ENCODE results near the gene PLSCR3.
"Not testable (repeated sequence)": the region's sequence is repeated elsewhere in the genome, so short reads cannot be mapped to it uniquely, and the experiment has no call there.

The PLSCR3 gene

DNA sequence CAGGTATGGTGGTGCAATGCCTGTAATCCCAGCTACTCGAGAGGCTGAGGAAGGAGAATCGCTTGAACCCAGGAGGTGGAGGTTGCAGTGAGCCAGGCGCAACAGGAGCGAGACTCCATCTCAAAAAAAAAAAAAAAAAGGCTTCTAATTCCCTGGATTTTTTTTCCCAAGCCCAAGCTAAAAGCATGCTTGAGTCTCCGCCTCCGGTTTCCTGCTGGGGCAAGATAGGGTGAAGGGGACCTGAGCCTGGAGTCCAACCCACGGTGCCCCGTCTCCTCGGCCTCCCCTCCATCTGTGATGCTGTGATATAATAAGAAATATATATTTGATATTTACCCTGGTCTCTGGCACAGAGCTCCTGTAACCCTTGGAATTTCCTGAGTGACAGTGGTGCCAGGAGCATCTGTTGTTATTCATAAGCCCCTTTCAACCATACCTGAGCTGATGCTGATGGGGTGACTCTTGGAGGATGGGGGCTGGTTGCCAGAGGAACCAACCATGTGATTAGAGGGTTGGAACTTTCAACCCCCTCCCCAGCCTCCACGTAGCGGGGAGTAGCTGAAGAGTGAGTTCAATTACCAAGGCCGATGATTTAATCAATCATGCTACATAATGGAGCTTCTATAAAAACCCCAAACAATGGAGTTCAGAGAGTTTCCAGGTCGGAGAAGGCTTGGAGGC lies 26.3 kb downstream of the PLSCR3 start:
- no peaks in the 10 kb centered on the region for H3K36me3 ChIP-seq (ENCODE audit: insufficient read depth, low read length)
- H3K9ac ChIP-seq (ENCODE audit: low read depth, low read length), result no peak overlapping the region
- no peaks in the 10 kb centered on the region for H3K9me3 ChIP-seq (ENCODE audit: control insufficient read depth, insufficient read depth, low read length)
- peaks cover 7% of the 10 kb centered on the region for H3K4me1 ChIP-seq (ENCODE audit: insufficient read depth, low read length)

DNA sequence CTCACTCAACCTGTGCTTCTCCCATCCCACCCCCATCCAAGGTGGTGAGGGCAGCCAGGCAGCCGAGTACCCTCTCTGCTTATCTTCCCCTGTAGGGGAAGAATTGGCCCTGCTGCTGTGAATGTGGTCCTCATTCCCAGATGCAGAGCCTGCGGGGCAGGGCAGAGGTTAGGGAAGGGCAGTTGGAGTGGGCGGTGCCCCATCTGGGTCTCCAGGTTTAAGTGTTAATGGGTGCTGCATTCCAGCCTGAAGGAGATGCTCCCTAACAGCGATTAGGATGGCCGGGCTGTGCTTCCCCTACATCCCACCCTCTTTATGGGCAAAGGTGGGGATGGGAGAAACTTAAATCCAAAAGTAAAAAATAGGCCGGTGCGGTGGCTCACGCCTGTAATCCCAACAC lies 27.2 kb downstream of the PLSCR3 start:
- Histone ChIP-seq H3K4me1 (ENCODE audit: insufficient read depth, low read length) (peaks cover 7% of the 10 kb centered on the region), H3K9me3 (ENCODE audit: control insufficient read depth, insufficient read depth, low read length) (no peaks in the 10 kb centered on the region), H3K9ac (ENCODE audit: low read depth, low read length) (no peak overlapping the region), H3K36me3 (ENCODE audit: insufficient read depth, low read length) (no peaks in the 10 kb centered on the region)

DNA sequence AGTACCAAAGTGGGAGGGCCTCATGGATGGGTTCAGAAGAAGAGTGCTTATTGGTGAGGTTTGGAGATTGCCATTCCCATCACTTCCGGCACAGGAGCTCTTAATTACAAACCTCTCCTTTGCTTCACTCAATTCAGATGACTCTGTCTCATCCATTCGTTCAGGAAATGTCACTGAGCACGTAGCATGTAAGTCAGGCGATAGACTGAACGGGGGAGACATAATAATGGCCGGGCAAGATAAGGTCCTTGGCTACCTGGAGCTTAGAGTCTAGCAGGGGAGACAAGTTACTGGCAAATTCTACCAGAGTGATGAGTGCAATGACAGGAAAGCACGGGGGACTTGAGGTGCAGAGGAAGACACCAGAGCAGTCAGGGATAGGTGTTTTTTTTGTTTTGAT lies 28.4 kb downstream of the PLSCR3 start:
- not testable (repeated sequence) for H3K4me1 ChIP-seq (ENCODE audit: insufficient read depth, low read length); H3K36me3 ChIP-seq (ENCODE audit: insufficient read depth, low read length); H3K9ac ChIP-seq (ENCODE audit: low read depth, low read length); H3K9me3 ChIP-seq (ENCODE audit: control insufficient read depth, insufficient read depth, low read length)

DNA sequence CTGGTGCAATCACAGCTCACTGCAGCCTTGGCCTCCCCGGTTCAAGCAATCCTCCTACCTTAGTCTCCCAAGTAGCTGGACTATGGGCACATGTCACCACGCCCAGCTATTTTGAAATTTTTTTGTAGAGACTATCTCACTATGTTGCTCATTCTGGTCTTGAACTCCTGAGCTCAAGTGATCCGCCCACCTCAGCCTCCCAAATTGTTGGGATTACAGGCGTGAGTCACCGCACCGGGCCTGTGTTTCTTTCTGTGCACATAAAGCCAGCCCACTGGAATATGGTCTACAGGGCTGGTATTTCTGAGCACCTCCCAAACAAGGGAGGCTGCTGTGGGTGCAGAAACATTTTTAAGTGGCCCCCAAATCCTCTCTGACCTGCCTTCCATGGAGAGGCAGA lies 31.0 kb downstream of the PLSCR3 start:
- no peaks in the 10 kb centered on the region for H3K36me3 ChIP-seq (ENCODE audit: insufficient read depth, low read length)
- H3K9ac ChIP-seq (ENCODE audit: low read depth, low read length), result no peak overlapping the region
- H3K9me3 ChIP-seq (ENCODE audit: control insufficient read depth, insufficient read depth, low read length), result no peaks in the 10 kb centered on the region
- peaks cover 5% of the 10 kb centered on the region for H3K4me1 ChIP-seq (ENCODE audit: insufficient read depth, low read length)

DNA sequence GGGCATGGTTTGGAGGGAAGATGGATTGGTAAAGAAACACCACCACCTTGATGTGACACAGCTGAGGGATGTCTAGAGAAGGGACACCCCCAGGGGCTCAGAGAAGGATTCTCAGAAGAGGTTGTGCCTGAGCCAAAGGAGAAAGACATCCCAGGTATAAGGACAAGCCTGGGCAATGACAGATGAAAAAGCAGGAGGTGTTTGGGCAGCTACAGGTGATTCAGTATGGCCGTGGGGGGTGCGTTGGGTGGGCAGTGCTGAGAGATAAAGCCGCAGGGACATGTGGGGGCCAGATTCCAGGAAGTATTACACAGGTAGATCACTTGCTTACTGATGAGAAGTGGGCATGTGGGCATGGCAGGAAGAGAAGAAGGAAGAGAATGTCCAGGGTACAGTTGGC lies 32.4 kb downstream of the PLSCR3 start:
- H3K4me1 ChIP-seq (ENCODE audit: insufficient read depth, low read length), result no peaks in the 10 kb centered on the region; the same call in 1 of the 2 replicates
- H3K9ac ChIP-seq (ENCODE audit: low read depth, low read length), result no peak overlapping the region
- no peaks in the 10 kb centered on the region for H3K9me3 ChIP-seq (ENCODE audit: control insufficient read depth, insufficient read depth, low read length)
- no peaks in the 10 kb centered on the region for H3K36me3 ChIP-seq (ENCODE audit: insufficient read depth, low read length)

DNA sequence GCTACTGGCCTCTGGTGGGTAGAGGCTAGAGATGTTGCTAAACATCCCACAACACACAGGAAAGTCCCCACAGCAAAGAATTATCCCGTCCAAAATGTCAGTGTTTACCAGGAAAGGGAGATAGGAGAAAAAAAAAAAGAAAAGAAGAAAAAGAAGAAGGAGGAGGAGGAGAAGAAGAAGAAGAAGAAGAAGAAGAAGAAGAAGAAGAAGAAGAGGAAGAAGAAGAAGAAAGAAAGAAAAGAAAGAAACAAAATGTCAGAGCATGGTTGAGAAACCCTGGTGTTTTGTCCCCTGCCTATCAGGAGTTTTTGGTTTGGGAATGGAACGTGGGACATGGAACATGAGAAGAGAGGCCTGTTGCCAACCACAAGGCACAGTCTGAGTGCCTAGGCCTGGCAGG lies 36.9 kb downstream of the PLSCR3 start:
- Histone ChIP-seq H3K9me3 (ENCODE audit: control insufficient read depth, insufficient read depth, low read length) (no peaks in the 10 kb centered on the region), H3K9ac (ENCODE audit: low read depth, low read length) (no peak overlapping the region), H3K36me3 (ENCODE audit: insufficient read depth, low read length) (no peaks in the 10 kb centered on the region), H3K4me1 (ENCODE audit: insufficient read depth, low read length) (no peaks in the 10 kb centered on the region; the same call in 1 of the 2 replicates)

DNA sequence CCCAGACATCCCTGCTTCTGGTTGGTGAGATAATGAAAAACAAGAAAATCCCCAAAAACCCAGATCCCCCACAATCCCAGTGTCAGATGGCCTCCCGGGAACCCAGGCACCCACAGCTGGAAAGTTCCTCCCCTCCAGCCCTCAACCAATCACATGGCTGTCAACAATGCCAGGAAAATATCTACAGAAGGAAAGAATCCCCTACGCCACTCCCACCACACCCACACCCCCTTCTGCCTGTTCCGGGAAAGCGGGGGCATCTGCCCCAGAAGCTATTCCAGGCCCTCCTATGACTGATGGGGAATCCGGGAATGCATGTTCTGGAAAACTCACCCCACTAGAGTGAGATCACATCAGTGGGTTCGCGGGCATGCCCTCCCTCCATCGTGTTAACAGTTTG lies 37.6 kb downstream of the PLSCR3 start:
- no peak overlapping the region for H3K9ac ChIP-seq (ENCODE audit: low read depth, low read length)
- no peaks in the 10 kb centered on the region; the same call in 1 of the 2 replicates for H3K4me1 ChIP-seq (ENCODE audit: insufficient read depth, low read length)
- H3K9me3 ChIP-seq (ENCODE audit: control insufficient read depth, insufficient read depth, low read length), result no peaks in the 10 kb centered on the region
- H3K36me3 ChIP-seq (ENCODE audit: insufficient read depth, low read length), result no peaks in the 10 kb centered on the region

DNA sequence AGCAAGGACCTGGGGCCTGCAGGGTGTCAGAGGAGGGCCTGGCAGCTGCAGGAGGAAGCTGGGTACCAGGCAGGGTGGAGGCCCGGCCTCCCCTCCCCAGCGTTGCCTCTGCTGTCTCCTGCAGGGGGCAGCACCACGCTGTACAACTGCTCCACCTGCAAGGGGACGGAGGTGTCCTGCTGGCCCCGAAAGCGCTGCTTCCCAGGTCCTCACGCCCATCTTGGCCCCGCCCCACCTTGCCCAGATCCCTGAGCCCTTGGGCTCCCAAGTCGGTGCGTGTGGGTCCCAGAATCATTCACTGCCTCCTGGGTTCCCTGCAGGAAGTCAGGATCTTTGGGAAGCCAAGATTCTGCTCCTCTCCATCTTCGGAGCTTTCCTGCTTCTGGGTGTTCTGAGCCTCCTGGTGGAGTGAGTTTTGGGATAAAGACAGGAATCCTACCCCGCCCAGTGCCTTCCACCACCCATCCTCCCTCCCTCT lies 38.2 kb downstream of the PLSCR3 start:
- peak overlapping the region; percentile 7; the same call in 1 of the 2 replicates for H3K9ac ChIP-seq (ENCODE audit: low read depth, low read length)
- H3K9me3 ChIP-seq (ENCODE audit: control insufficient read depth, insufficient read depth, low read length), result no peaks in the 10 kb centered on the region
- no peaks in the 10 kb centered on the region for H3K36me3 ChIP-seq (ENCODE audit: insufficient read depth, low read length)
- H3K4me1 ChIP-seq (ENCODE audit: insufficient read depth, low read length), result no peaks in the 10 kb centered on the region; the same call in 1 of the 2 replicates

DNA sequence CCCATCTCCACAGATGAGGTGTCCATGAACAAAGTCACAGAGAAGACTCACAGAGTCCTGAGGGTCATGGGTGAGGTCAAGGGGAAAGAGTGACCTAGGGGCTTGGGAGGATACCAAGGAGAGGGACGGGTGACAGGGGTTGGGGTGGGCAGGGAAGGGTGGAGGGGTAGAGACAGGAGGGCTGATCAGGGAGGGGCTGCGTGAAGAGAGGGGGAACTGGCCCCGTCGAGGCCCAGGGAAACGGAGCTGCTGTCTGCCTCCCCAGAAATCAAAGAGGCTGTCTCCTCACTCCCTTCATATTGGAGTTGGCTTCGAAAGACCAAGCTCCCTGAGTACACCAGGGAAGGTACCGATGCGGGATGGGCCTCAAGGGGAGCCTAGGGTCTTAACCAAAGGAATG lies 38.8 kb downstream of the PLSCR3 start:
- Histone ChIP-seq H3K36me3 (ENCODE audit: insufficient read depth, low read length) (no peaks in the 10 kb centered on the region), H3K9me3 (ENCODE audit: control insufficient read depth, insufficient read depth, low read length) (no peaks in the 10 kb centered on the region), H3K9ac (ENCODE audit: low read depth, low read length) (no peak overlapping the region), H3K4me1 (ENCODE audit: insufficient read depth, low read length) (no peaks in the 10 kb centered on the region; the same call in 1 of the 2 replicates)

DNA sequence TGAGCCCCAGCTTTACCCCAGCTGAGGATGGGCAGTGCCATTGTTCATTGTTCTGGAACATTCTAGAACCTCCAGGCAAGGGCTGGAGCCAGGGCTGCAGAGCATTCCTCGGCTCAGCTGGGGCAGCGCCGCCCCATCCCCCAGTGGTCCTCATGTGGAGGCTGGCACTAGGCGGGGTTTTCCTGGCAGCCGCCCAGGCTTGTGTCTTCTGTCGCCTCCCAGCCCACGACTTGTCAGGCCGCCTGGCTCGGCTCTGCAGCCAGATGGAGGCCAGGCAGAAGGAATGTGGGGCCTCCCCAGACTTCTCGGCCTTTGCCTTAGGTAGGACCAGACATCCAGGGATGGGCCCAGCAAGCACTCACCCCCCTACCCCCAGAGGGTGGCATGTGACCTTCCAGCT lies 39.3 kb downstream of the PLSCR3 start, which contains the start of gene TMEM95:
Gene TMEM95, plus strand, starts transcription at position 104 of the 400 bp plus-strand sequence. Its CDS starts 49 bp downstream, at position 153.
- Histone ChIP-seq H3K9ac (ENCODE audit: low read depth, low read length) (no peak within 1 kb of the TSS), H3K9me3 (ENCODE audit: control insufficient read depth, insufficient read depth, low read length) (no peaks in the 10 kb centered on the region), H3K4me1 (ENCODE audit: insufficient read depth, low read length) (no peaks in the 10 kb centered on the region; the same call in 1 of the 2 replicates), H3K36me3 (ENCODE audit: insufficient read depth, low read length) (no peaks in the 10 kb centered on the region)

DNA sequence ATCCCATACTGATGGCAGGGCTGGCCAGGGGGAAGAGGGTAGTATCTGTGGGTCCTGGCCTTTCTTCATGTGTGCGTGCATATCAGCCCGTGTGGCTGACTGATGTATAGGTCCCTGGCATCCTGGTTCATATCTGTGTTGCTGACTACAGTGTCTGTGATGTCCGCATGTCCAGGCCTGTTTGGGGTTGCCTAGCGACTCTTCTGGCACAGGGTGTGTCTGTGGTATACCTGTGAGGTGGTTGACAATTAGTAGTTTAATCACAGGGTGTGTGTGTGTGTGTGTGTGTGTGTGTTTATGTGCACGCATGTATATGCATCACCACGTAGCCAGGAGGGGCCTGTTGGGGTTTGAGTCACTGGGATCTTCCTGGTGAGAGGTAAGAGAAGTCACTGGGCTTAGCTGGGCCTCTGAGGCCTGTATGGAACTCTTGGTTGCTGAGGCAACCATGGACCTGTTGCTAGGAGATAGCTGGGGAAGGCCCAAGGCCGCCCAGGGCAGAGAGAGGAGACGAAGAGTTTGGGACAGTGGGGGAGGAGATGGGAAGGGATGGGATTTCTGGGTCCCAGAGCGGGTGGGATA lies 40.0 kb downstream of the PLSCR3 start:
- H3K36me3 ChIP-seq (ENCODE audit: insufficient read depth, low read length), result no peaks in the 10 kb centered on the region
- H3K9me3 ChIP-seq (ENCODE audit: control insufficient read depth, insufficient read depth, low read length), result no peaks in the 10 kb centered on the region
- peaks cover 3% of the 10 kb centered on the region; the same call in 1 of the 2 replicates for H3K4me1 ChIP-seq (ENCODE audit: insufficient read depth, low read length)
- no peak overlapping the region for H3K9ac ChIP-seq (ENCODE audit: low read depth, low read length)

DNA sequence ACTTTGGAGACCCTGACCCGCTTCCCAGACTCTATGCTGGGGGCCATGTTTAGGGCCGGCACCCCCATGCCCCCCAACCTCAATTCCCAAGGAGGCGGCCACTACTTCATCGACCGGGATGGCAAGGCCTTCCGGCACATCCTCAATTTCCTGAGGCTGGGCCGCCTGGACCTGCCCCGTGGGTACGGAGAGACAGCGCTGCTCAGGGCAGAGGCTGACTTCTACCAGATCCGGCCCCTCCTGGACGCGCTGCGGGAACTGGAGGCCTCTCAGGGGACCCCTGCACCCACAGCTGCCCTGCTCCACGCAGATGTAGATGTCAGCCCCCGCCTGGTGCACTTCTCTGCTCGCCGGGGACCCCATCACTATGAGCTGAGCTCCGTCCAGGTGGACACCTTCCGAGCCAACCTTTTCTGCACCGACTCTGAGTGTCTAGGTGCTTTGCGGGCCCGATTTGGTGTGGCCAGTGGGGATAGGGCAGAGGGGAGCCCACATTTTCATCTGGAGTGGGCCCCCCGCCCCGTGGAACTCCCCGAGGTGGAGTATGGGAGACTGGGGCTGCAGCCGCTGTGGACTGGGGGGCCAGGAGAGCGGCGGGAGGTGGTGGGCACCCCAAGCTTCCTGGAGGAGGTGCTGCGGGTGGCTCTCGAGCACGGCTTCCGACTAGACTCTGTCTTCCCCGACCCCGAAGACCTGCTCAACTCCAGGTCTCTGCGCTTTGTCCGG lies 41.3 kb downstream of the PLSCR3 start:
- H3K9me3 ChIP-seq (ENCODE audit: control insufficient read depth, insufficient read depth, low read length), result no peaks in the 10 kb centered on the region
- no peak overlapping the region for H3K9ac ChIP-seq (ENCODE audit: low read depth, low read length)
- H3K36me3 ChIP-seq (ENCODE audit: insufficient read depth, low read length), result no peaks in the 10 kb centered on the region
- peaks cover 3% of the 10 kb centered on the region; the same call in 1 of the 2 replicates for H3K4me1 ChIP-seq (ENCODE audit: insufficient read depth, low read length)

DNA sequence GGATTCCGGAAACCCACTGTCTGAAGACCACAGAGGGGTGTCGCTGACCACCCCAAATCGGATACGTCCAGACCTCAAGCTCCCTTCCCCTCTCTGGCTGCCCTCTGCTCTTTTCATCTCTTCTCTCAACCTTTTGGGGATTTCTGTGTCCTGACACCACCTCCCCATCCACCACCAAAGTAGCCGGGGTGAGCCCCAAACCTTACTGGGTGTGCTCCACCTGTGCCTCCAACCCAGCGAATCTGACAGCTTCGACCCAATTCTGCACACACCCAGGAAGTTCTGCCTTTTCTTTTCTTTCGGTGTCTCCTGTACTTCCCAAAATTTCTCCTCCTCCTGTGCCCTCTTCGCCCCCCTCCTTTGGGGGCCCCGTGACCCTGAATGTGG lies 41.8 kb downstream of the PLSCR3 start:
- Histone ChIP-seq H3K4me1 (ENCODE audit: insufficient read depth, low read length) (peaks cover 3% of the 10 kb centered on the region; the same call in 1 of the 2 replicates), H3K9me3 (ENCODE audit: control insufficient read depth, insufficient read depth, low read length) (no peaks in the 10 kb centered on the region), H3K9ac (ENCODE audit: low read depth, low read length) (peak overlapping the region; percentile 86), H3K36me3 (ENCODE audit: insufficient read depth, low read length) (no peaks in the 10 kb centered on the region)

DNA sequence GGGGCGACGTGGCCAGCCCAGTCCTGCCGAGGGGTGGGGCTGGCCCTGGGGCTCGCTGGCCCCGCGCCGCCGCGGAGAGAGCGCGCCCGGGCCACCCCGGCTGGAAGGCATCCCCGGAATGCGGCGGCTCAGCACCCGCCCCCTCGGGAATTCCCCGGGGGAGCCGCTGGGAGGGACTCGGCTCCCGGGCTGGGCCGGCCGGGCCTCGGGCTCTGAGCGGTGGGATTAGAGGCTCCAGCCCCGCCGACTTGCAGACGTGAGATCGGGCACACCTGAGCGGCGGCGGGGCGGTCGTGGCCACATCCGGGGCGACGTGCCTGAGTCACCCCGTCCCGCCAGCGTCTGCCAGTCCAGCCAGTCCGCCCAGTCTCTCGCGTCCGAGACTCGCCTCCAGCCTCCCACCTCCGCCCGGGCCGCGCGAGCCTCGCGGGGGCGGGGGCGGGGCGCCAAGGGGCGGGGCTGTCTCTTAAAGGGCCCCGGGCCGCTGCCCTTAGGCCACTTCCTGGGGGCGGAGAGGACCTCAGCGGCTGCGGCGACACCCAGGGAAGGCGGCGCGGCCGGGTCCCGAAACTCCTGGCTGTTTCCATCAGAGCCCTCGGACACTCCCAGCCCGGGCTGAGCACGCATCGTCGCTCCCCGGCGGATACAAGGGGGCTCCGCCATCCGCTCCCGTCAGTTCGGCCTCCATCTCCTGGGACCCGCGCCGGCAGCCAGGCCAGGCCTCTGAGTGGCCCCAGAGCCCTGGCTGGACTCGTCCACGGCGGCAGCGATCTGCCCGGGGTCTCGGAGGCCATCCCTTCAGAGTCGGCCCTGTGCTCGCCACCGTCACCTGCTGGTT lies 42.4 kb downstream of the PLSCR3 start, which contains the start of gene KCTD11:
Gene KCTD11, plus strand, starts transcription at position 498 of the 838 bp plus-strand sequence.
- Histone ChIP-seq H3K9me3 (ENCODE audit: control insufficient read depth, insufficient read depth, low read length) (no peaks in the 10 kb centered on the region), H3K9ac (ENCODE audit: low read depth, low read length) (peak within 1 kb of the TSS; percentile 86), H3K4me1 (ENCODE audit: insufficient read depth, low read length) (peaks cover 3% of the 10 kb centered on the region; the same call in 1 of the 2 replicates), H3K36me3 (ENCODE audit: insufficient read depth, low read length) (no peaks in the 10 kb centered on the region)
